ENCODE measurements around the gene LUZP4.

DNA sequence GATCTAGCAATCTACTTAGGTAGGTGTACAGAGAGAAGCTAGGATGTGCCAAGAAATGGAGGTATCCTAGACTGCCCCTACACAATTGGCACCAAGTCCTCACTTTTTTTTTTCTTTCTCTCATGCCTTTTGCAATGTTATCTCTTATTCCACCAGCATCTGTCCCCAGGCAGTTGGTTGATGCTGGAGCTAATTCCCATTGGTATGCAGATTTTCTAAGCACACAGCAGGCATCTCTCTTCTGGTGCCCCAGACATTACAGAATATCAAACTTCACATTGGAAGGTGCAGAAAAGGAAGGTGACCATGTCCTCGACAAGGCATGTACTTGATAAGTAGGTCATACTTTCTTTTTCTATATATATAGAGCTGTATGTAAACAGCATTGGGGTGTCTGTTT, 21.6 kb downstream of the LUZP4 start:
- TF ChIP-seq CTCF (IDR thresholded peaks at IDR 0.05), result no peak
- TF ChIP-seq POLR2A (IDR thresholded peaks at IDR 0.05), result no peak

Measured in ovary (tissue), 3 donors.